Gastrocnemius medialis (tissue), 4 donors: ENCODE results near the gene RTEL1.

Experiments used
- CTCF ChIP-seq, 5 experiments: fragments of 450-650 bp in 3 of 5; fragments of 200-600 bp in 2 of 5; sonication (generic) in 2 of 5; IDR thresholded peaks in 4 of 5; conservative IDR thresholded peaks in 1 of 5; 1 replicate in 4 of 5; 2 replicates in 1 of 5; pipeline ENCODE4 v1.5.1; 2016 to 2019; ENCODE audit warnings: antibody characterized with exemption in 5 of 5, mild to moderate bottlenecking in 3 of 5, moderate library complexity in 3 of 5
- POLR2A ChIP-seq, 2 donors: fragments of 450-650 bp; IDR thresholded peaks; one replicate each; pipeline ENCODE4 v1.6.1; 2017; ENCODE audit warnings: antibody characterized with exemption in 2 of 2, mild to moderate bottlenecking in 2 of 2, moderate library complexity in 2 of 2

GRCh38 chr20:63668351-63668750 is 10.2 kb downstream of the RTEL1 start:
- TF ChIP-seq POLR2A (IDR thresholded peaks at IDR 0.05), result no peak
- TF ChIP-seq CTCF (IDR thresholded peaks at IDR 0.05 in 4 of 5, conservative IDR thresholded peaks at IDR 0.05 in 1 of 5), result no peak
